ENCODE data around the gene CA11.
"Not testable (repeated sequence)": the region's sequence is repeated elsewhere in the genome, so short reads cannot be mapped to it uniquely, and the experiment has no call there.

CA11 gene

DNA sequence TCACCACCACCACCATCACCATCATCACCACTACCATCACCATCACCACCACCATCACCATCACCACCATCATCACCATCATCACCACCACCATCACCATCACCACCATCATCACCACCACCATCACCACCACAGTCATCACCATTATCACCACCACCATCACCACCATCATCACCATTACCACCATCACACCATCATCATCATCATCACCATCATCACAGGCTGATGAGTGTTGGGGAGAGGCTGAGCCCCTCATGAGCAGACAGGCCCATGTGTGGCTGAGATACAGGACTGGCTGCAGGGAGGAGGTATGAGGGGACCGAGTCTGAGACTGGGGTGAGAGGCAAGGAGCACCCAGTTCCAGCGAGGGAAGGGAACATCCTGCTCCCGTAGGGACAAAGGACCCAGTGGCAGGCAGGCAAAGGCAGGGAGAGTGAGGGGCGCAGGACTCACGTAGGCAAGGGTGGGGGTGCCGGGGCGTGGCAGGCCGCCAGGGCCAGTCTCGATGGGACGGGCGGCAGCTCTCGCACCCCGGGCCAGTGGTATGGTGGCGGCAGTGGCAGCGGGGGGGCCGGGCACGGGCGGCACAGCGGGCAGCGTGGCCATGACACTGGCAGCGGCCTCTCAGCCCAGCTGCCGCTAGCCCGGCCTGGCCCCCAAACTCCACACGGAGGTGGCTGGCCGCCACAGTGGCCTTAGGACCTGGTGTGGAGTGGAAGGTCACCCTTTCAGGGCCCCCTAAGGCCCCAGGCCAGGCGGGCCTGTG lies 24.1 kb upstream of the CA11 start:
- no peak for DNase-seq

DNA sequence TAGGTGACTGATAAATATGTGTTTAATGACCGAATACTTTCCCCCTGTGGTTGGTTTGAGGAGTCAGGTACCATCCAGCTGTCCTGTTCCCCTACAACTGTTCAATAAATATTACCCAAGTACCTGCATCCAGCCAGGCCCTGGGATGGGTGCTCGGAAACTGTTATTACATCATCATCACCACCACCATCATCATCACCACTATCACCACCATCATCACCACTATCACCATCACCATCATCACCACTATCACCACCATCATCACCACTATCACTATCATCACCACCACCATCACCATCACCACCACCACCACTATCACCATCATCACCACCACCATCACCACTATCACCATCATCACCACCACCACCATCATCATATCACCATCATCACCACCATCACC lies 22.8 kb upstream of the CA11 start:
- no peak for DNase-seq

DNA sequence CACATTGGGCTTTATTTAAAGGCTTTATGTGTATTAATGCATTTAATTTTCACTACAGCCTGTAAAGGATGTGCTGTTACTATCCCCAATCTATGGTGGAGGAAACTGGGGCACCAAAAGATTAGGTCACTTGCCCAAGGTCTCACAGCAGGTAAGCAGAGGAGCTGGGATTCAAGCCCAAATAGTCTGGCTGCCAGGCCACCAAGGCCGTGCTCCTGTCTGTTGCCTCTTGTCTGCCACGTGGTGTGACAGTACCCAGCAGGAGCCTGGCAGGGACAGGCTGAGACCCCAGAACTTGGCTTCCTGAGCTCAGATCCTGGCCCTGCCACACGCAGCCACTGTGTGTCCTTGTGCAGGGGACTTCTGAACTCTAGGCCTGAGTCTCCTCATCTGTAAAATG lies 22.3 kb upstream of the CA11 start:
- DNase-seq = no peak

DNA sequence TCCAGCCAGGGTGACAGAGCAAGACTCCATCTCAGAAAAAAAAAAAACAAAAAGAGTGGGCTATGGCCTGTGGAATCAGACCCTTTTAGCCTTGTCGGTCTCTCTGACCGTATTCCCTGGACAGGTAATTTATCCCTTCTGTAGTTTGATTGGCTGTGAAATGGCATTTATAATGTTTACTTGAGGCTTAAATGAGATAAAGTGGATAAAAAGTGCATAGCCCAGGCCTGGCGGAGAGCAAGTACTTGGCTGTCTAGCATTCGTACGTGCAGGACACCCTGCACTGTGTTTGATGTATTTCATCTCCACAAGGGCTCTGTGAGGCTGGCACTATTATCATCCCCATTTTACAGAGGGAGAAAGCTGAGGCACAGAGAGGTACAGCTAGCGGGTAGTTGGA lies 19.8 kb upstream of the CA11 start:
- no peak for DNase-seq

DNA sequence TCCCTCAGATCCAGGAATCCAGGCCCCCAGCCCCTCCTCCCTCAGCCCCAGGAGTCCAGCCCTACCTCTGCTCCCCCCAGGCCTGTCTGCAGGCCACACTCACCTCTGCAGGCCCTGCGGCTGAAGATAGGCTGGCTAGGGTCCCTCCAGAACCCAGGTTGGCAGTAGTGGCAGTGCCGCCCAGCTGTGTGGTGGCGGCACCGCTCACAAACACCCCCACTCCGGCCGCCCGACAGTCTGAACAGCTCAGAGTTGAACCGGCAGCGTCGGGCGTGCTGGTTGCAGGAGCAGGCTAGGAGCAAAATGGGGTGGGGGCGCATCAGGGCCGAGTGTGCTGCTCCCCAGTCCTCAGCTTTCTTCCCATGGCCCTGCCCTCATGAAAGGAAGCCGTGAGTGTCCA lies 18.5 kb upstream of the CA11 start:
- DNase-seq = no peak

DNA sequence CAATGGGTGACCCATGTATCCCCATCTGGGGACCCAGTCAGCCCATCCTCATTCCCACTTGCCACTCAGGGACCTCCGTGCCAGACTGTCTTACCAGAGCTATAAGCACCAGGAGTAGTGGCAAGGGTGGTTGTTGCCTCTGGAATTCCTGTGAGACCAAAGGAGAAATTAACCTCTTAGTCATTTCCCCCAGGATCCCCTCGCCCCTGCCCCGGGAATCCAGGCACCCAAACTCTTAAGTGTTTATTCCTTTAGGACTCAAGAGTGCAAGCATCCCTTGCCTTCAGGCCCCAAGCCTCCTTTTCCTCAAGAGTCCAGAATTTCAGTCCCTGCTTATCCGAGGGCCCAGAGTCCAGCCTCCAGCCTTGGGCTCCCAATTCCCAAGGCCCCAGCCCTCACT lies 17.7 kb upstream of the CA11 start:
- no peak for DNase-seq

DNA sequence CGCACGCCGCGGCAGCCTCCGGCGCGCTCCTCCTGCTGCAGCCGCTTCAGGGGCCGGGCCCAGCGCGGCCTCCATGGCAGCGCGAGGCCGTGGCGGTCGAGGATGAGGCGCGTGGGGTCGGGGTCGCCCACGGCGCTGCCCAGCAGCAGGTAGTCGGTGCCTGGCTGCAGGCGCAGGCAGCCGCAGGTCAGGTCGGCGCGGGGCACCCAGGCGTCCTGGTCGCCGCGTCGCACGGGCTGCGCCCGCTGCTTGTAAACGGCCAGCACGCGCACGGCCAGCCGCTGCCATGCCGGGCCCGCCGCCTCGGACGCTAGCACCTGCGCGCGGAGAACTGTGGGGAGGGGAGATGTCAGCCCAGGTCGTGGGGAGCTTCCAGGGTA lies 15.7 kb upstream of the CA11 start:
- DNase-seq = no peak

DNA sequence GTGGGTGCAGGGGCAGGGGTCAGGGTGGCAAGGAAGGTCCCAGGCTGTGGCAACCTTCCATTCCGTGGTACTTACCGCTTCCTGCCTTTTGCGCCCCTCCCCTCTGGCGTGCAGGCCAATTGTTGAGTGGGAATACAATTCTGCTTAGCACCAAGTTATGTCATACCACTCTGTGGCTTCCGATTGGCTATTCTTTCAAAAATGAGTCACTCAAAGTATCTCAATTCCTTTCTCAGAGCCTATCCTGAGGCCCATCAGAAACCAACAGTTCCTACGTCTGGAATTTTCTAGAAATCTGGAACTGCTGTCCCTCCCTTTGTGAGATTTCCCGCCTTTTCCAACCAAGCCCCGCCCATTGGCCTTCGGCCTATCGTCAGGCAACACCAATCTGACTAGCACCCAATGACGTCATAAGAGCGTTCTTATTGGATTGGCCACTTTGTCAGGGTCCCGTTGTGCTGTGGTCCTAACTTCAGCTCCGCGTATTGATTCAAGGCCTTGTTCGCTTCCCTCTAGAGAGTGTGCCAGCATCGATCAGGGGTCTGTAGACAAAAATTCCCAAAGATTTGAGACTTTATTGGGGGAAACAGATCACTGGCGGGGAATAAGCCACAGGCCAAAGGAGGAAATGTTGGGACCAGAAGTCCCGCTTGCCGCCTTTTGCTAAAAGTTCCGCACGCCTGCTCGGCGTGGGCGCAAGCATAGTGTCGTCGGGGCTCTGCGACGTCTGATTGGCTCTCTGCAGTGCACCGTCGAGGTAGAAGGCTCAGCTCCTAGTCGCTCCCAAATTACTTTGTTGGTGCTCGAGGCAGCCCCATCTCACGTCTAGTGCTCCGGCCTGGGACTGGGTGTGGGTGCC lies 15.1 kb upstream of the CA11 start:
- peak; percentile 48 to 92 (median 65) for DNase-seq

DNA sequence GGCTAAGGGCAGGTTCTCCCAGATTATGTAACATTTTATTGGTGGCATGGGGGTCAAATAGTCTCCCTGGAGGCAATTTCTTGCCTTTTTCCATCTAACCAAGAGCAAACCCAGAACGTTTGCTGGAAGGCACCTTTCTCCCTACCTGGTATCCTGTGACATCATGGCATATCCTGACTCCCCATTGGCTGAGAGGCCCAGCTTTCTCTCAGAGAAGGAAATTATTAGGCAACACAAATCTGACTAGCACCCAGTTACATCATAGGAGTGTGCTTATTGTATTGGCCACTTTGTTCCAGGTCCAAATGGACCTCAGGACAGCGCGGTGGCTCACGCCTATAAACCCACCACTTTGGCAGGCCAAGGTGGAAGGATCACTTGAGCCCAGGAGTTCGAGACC lies 13.8 kb upstream of the CA11 start:
- no peak for DNase-seq

DNA sequence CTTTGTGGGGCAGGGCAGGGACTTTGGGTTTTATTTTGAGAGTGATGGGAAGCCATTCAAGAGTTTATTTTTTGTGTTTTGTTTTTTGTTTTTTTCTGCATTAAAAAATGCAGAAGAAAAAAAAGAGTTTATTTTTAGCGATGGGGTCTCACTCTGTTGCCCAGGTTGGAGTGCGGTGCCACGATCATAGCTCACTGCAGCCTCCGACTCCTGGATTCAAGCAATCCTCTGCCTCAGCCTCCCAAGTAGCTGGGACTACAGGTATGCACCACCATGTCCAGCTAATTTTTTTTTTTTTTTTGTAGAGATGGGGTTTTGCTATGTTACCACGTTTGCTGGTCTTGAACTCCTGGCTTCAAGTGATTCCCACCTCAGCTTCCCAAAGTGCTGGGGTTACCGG lies 12.5 kb upstream of the CA11 start:
- no peak for DNase-seq

DNA sequence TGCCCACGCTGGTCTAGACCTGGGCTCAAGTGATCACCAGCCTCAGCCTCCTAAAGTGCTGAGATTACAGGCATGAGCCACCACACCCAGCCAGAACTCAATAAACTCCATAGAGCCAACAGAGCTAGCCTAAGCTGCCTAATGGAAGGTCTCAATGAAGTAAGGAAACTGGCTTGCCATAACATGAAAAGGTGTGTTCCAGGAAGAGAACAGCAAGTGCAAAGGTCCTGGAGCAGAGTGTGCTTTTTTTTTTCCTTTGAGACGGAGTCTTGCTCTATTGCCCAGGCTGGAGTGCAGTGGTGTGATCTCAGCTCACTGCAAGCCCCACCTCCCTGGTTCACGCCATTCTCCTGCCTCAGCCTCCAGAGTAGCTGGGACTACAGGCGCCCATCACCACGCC lies 11.8 kb upstream of the CA11 start:
- DNase-seq = not testable (repeated sequence)

DNA sequence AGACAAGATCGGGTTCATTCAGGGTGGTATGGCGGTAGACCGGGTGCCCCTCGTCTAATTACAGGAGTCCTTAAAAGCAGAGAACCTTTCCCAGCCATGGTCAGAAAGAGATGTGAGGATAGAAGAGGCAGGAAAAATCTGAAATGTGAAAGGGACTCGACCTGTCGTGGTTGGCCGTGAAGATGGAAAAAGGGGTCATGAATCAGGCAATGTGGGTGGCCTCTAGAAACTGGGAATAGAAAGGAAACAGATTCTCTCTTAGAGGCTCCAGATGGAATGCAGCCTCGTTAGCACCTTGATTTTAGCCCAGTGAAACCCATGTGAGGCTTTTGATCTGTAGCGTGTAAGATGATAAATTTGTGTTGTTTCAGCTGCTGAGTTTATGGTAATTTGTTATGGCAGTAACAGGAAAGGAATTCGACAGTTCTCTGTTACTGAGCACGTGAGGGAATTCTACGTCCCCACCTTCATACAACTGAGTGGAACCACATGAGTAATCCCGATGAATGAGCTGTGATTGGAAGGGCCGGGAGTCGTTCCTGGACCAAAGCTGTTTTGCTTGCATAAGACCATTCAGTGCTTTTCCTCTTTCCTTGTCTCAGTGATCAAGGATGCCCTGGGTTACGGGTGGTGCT lies 11.0 kb upstream of the CA11 start:
- no peak for DNase-seq

DNA sequence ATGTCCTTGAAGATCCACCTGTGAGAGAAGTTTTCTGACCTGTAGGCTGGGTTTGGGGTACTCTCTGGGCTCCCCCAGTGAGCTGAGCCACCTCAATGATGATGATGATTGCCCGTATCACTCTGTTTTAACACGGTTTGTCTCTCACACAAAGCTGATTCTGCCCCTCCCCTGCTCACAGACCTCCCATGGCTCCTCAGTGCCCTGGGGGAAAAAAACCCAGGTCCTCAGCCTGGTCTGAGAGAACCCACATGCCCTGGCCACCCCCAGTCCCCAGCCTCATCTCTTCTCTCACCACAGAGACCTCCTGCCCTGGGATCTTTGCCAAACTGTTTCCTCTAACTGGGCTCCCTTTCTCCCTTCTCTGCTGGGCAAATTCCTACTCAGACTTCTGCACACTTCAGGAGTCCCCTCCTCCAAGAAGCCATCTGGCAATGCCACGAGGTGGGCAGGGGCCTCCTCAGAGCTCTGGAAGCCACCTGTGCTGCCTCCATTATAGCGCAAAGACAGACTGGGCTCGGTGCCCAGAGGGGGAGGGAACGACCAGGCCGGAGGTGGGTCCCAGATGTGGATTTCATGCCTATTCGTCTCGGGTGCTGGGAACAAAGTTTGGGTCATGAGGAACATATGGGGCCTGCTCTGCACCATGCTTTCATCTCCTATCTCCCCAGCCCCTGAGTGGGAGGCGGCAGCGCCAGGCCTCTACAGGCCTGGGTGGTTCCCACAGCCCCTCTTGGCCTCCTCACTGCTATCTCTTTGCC lies 8.5 kb upstream of the CA11 start:
- no peak for DNase-seq

DNA sequence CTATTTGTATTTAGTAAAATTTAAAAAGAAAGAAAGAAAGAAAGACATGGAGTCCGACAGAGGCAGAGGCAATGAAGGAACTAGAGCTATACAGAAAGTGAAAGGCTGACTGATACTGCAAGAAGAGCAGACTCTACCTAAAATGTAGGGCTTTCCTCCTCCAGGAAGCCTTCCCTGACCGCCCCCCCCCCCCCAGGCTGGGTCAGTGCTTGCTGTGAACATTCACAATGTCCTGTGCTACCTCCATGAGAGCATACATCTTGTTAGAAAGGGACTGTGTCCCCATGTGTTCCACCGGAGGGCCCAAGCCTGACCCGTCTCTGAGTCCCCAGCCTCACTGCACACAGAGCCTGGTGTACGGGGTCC lies 5.7 kb upstream of the CA11 start:
- no peak for DNase-seq

DNA sequence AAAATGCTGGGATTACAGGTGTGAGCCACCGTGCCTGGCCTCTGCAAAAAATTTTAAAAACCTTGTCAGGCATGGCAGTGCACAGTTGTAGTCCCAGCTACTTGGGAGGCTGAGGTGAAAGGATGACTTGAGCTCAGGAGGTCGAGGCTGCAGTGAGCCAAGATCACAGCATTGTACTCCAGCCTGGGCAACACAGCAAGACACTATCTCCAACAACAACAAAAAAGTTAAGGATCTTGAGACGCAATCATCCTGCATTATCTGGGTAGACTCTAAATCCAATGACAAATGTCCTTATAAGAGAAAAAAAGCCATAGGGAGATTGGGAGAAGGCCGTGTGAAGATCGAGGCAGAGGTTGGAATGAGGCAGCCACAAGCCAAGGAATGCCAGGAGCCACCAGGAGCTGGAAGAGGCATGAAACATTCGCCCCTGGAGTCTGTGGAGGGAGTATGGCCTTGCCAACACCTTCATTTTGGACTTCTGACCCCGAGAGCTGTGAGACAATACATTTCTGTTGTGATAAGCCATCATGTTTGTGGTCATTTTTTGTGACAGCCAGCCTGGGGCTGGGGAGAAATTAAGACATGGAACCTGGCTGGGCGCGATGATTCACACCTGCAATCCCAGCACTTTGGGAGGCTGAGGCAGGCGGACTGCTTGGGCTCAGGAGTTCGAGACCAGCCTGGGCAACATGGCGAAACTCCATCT lies 5.1 kb upstream of the CA11 start:
- DNase-seq = no peak

DNA sequence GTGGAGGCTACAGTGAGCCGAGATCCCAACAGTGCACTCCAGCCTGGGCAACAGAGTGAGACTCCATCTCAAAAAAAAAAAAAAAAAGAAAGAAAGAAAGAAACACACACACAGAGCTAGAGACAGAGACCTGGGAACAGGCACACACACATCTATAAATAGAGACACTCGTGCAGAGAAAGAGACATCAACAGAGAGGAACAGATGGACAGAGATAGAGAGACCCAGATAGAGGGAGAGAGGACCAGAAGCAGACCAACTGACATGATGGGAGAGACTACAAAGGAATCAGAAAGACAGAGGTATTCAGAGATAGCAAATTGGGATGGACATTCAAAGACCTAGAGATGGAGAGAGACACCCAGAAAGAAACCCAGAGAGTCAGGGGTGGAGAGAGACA lies 2.1 kb upstream of the CA11 start:
- DNase-seq = no peak

DNA sequence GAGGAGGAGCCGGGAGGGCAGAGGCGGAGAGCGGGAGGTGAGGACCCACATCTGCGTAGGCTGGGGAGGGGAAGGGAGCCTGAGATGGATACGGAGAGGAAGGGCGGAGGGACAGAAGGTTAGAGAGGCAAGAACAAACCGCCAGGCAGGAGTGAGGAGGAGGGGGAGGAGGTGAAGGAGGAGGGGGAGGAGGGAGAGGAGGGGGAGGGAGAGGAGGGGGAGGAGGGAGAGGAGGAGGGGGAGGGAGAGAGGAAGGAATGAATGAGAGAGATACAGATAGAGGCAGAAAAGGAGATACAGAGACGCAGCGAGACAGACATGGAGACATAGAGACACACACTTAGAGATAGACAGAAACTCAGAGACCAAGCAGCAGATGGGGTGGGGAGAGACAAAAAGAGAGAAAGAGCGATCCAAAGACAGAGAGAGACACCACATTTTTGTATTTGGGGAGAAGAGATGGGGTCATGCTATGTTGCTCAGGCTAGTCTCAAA lies 782 bp upstream of the CA11 start:
- no peak for DNase-seq

DNA sequence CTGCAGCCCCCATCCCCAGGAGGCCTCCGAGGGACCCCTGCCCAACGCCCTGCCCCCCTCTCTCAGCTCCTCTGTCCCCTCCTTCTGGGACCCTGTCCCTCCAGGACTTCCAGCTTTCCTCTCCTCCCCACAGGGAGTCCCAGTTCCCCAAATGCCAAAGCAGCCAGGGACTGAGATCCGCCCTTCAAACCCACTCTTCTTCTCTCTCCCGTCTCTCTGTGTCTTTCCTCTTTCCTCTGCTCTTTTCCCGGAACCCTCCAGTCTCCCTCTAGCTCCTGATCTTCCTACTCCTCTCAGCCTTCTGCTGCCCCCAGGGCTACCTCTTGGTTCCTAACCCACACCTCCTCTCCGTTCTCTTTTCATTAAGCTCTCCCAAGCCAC lies 377 bp downstream of the CA11 start:
- DNase-seq = no peak

DNA sequence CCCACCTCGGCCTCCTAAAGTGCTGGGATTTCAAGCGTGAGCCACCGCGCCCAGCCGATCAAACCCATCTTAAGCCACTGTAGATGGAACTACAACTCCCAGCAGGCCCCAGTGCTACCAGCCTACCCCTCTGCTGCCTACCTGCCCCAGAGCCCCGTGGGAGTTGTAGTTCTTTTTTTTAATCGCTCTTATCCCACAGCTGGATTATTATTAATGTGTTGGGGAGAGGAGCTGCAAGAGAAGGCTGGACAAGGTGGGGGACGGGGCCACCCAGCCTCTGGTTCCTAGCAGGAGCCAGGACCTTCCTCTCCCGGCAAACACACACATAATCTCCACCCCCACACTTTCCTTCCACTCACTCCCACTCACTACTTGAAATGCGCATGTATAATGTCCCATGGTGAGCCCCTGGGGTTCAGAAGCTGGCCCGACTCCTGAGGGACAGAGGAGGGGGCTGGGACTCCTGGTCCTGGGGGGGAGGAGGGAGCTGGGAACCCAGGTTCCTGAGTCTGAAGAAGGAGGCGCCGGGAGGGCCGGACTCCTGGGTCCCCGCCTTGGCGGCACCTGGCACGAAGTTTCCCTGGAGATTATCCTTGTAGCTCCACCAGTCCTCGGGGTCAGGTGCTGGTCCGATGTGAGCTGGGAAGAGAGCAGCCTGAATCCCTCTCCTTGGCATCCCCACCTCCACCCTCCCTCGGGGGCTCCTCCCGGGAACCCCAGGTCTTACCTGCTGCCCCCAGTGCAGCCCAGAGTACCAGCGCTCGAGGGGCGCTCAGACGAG lies 958 bp downstream of the CA11 start:
- DNase-seq = peak; percentile 45 to 79 (median 64)

DNA sequence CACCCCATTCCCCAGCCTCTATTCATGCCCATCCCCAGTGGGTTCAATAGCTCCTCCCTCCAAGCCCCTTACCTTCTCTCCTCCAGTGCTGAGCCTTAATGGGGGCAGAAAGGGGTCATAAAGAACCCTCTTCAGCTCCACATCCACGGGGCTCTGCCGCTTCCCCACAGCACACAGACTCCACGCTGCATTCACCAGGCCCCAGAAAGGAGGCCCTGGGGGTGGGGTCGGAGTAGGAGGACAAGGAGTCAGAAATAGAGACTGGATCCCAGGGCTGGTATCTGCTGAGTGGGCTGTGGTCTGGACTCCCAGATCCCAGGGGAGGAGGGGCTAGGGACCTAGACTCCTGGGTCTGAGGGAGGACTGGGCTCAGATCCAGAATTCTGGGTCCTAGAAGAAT lies 1.6 kb downstream of the CA11 start:
- DNase-seq = no peak

DNA sequence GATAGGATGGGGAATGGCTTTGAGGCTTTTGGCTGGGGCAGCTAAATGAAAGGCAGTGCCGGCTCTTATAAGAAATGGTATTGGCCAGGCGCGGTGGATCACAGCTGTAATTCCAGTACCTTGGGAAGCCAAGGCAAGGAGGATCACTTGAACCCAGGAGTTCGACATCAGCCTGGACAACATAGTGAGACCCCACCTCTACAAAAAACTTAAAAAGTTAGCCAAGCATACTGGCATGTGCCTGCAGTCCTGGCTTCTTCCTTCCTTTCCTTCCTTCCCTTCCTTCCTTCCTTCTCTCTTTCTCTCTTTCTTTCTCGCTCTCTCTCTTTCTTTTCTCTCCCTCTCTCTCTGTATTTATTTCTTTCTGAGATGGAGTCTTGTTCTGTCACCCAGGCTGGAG lies 3.1 kb downstream of the CA11 start:
- no peak for DNase-seq

DNA sequence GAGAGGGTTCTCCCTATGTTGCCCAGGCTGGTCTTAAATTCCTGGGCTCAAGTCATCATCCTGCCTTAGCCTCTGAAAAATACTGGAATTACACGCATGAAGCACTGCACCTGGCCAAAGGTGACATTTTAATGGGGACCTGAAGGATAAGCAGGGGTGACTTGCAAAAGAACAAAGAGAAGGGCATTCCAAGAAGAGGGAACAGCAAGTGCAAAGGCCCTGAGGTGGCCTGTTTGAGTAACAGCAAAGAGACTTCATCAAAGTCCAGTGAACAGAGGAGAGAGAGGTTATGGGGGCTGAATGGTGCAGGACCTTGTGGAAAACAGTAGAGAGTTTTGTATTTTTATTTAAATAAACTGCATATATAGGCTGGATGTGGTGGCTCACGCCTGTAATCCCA lies 4.1 kb downstream of the CA11 start:
- DNase-seq = no peak

Data from T-helper 1 cell (primary cell).